ENCODE measurements around the gene SCAMP3.

- TF ChIP-seq RAD21 (conservative IDR thresholded peaks at IDR 0.05) (peak; percentile 42), CTCF (IDR thresholded peaks at IDR 0.05; ENCODE audit: poor library complexity, severe bottlenecking) (peak; percentile 67), TAF1 (IDR thresholded peaks at IDR 0.05; ENCODE audit: low read depth) (peak; percentile 98), REST (IDR thresholded peaks at IDR 0.05; ENCODE audit: borderline replicate concordance) (peak; percentile 90), POLR2AphosphoS5 (IDR thresholded peaks at IDR 0.05) (peak; percentile 83), MXI1 (conservative IDR thresholded peaks at IDR 0.05; ENCODE audit: poor library complexity, severe bottlenecking) (peak; percentile 83)
Observed at GRCh38 chr1:155227261-155228095, 34.7 kb downstream of the SCAMP3 start.
